HG03378 (cell line): ENCODE data around the gene PRPSAP2.
"Not testable (repeated sequence)": the region's sequence is repeated elsewhere in the genome, so short reads cannot be mapped to it uniquely, and the experiment has no call there.

Experiments used
- ATAC-seq: cut with Tn5 transposase; IDR thresholded peaks from one replicate; pipeline ENCODE4 v1.9.1; 2021; ENCODE audit warnings: mild to moderate bottlenecking, moderate library complexity; ENCODE audit not compliant: unreplicated experiment

Gene PRPSAP2, protein sequence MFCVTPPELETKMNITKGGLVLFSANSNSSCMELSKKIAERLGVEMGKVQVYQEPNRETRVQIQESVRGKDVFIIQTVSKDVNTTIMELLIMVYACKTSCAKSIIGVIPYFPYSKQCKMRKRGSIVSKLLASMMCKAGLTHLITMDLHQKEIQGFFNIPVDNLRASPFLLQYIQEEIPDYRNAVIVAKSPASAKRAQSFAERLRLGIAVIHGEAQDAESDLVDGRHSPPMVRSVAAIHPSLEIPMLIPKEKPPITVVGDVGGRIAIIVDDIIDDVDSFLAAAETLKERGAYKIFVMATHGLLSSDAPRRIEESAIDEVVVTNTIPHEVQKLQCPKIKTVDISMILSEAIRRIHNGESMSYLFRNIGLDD

DNA sequence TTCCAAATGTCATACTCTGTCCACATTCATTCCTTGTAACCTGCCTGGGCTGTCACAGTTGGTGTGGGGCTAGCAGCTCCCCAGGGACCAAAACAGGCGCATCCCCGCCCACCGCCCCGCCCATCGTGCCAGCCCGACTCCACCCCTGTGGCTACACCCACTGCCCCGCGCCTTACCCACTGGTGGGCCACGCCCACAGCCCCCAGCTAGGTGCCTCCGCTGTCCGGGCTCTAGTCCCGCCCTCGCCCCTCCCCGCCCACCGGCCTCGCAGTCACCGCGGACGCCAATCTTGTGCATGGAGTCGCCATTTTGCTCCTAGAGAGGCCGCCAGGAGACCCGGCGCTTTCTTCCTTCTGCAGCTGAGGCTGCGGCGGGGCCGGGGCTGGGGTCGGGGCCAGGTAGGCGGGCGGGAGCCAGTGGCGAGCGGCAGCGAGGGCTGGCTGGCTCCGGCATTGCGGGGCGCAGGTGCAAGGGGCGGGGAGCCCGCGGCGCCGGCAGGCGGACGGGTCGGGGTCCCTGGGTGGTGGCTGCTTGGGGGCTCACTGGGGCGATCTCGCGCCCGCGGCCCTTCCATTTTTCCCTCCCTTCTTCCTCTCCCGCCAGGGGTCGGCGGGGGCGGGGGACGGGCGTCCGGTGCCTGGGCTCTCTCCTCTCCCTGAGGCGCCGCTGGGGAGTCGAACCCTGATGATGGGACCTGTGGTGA is at the start of gene PRPSAP2:
TSS of gene PRPSAP2 (plus strand) at position 268 of the 703 bp plus-strand sequence. CDS start 7,703 bp downstream, outside the sequence.
- no peak for ATAC-seq

DNA sequence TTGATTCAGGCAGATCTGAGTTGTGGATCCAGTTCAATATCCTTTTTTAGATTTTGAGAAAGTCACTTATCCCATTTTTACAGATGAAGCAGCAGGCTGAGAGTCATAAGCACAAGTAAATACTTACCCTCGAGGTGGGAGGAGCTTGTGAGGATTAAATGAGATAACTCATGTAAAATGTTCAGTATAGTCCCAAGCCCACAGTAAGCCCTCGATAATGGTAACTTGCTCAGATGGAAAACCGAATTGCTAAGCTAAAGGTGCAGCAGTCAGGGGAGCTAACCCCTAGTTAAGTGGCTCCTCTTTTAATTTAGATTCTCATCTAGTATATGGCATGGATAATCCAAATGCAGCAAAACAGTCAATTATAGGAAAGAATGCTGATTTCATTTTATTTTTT is 42.0 kb upstream of the PRPSAP2 start:
- not testable (repeated sequence) for ATAC-seq

DNA sequence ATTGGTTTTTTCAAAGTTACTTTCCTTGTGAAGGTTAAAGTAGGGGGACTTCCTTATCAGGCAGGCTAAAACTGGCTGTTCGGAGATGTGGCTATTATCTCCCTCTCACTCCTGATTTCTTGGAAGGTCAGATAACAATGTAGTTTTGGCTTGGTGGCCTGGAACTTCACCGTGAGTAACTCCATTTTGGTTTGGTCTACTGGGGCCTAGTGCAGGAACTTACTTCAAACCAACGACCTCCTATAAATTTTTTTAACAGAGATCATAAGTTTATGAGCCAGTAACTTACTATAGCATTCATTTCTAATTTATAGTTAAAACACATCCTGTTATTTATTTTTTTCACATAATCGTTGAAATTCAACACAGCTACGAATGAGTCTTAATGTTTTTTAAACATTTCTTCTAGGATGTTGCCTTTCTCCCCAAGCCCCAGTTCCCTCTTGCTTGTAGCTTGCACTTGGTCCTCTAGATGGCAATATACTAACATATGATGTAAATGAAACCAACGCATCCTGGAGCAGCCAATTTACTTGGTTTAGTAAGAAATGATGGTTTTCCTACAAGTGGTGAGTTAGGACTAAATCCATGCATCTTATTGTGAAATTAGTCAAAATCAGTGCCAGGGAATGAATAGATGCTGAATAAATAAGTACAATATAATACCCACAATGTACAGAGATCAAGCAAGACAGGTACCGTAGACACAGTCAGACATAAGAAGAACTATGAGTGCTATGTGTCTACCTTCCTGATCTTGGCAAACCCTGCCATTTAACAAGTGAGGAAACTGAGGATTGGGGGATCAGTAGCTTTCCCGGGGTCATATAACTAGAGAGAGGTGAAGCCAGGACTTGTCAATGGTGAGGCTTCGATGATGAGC is 41.2 kb upstream of the PRPSAP2 start:
- not testable (repeated sequence) for ATAC-seq

DNA sequence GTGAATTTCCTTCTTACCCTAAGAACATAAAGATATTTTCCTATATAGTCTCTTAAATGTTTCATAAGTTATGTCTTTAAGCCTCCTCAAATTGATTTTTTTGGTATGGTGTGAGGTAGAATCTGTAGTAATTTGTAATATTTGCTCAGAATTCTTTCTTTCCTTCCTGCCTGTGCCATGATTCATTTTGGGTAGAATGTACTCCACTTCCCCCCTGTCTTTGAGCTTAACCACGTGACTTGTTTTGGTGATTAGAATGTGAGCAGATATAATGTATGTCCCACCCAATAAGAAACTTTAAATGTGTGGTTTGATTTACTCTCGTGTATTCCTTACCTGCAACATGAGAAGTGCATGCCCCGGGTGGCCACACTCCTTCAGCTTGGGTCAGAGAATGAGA is 36.5 kb upstream of the PRPSAP2 start:
- ATAC-seq = not testable (repeated sequence)

DNA sequence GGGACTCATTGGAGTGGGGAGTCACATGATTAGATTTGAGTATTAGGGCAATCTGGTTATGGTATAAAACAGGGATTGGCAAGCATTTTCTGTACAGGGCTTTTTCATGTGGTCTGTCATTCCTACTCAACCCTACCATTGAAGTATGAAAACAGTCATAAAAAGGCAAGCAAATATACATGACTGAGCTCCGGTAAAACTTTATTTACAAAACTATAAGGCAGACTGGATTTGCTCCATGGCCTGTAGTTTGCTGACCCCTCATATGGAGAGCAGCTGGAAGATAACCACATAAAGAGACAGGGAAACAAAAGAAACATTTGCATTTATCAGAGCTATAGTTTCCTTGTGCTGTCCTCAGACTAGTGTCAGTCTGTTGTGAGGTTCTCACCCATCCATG is 30.3 kb upstream of the PRPSAP2 start:
- ATAC-seq = not testable (repeated sequence)

DNA sequence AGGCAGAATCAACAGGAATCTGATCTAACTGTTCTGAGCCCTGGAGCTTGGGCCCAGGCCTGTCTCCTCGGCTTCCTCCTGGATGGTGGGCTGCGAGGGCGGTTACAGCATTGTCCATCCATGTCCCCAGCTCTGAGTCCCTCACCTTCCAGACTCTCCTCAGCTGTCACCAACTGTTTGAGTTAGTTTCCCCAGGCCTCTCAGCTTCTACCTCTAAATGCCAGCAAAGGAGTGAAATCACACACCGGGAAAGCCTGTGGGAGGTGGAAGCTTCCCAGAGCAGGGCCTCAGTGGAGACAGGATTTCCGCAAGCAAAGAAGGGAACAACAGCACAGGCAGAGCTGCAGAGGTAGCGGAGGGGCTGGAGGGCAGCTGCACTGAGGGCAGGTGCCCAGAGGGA is 9.4 kb upstream of the PRPSAP2 start:
- no peak for ATAC-seq

DNA sequence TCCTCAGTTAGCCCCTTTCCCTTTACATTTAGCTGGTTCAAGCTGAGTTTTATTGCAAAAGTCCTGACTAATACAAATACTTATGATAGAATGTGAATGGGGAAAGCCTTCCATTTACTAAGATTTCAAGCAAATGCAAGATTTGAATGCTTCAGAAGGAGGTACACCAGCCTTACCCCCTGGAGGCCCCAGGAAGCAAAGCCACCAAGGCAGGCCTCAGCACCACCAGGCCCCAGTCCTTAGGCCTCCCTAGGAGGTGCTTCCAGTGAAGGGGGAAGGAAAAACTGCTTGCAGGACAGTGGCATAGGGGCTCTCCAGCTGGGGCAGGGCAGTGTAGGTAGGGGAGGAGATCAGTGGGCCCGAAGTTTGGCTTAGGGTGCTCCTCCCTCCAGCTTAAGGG is 7.3 kb upstream of the PRPSAP2 start:
- ATAC-seq = no peak

DNA sequence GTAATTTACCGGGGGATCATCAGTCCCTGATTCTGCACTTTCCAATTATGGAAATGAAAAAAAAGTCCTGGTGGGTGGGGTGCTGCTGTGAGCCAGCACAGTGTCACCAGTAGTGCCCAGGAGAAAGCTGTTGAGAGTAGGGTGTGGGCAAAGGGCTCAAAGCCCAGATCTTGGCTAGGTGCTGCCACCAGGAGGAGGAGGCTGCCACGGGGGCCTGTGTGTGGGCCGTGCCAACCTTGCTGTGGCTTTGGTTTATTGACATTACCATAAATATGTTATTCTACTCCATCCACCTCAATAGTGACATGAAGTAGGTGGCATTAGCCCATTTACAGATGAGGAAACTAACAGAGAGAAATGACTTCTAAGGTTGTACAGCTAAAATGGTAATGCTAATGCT is 6.7 kb upstream of the PRPSAP2 start:
- ATAC-seq = no peak

DNA sequence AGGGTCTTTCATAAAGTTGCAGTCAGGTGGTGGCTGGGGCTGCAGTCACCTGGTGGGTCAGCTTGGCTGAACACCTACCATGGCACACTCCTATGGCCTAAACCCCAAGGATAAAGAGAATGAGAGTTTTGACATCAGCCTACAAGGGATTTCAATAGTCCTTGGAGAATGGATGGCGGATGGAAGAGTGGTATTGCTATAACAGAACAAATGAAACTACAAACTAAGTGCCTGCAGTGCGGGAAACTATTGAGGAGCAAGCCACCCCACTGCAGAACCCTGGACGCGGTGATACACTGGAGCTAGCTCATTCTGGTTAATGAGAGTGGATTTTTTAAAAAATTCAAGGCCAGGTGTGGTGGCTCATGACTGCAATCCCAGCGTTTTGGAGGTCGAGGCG is 3.0 kb upstream of the PRPSAP2 start:
- ATAC-seq = no peak

DNA sequence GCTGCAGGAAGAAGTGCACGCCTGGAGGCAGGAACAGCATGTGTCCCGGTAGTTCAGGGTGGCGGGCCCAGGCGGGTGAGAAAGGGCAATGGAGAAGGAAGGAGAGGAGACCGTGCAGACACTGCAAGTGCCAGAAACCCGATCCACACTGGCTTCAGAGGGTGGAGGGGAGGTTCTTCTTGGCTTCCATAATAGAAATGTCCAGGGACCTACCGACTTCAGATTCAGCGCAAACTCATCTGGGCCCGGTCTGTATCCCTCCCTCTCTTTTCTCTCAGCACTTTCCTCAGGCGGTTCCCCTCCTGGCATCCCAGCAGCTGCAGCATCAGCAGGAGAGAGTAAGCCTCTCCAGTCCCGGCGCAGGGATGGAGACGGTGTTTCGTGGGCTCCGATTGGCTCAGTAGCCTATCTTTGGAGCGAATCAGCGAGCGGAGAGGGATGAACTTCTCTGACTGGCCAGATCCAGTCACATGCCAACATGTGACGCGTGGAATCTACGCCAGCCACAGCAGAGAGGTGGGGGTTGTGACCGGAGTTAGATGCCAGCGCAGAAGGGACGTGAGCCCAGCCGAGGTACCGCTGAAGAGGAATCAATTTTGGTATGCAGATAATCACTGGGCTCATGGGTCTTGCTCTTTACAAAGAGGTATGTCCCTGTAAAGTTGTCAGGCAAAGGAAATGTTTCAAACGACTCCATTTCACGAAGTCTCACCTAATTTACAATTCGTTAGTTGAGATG is 1.9 kb upstream of the PRPSAP2 start:
- peak; percentile 66 for ATAC-seq

DNA sequence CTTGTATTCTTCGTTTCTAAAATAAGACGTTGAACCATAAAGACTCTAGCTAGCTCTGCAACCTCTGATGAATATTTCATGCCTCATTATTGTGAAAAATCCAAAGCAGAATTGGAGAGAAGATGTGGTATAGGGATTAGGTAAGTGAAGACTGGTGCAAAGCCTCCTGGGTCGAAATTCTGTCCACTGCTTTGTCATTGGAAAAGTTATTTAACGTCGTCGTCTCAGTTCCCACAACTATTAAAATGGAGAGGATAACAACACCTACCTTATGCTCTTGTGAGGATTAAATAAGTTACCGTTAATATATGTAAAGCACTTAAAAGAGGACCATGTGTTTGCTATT is 1.4 kb upstream of the PRPSAP2 start:
- ATAC-seq = no peak

DNA sequence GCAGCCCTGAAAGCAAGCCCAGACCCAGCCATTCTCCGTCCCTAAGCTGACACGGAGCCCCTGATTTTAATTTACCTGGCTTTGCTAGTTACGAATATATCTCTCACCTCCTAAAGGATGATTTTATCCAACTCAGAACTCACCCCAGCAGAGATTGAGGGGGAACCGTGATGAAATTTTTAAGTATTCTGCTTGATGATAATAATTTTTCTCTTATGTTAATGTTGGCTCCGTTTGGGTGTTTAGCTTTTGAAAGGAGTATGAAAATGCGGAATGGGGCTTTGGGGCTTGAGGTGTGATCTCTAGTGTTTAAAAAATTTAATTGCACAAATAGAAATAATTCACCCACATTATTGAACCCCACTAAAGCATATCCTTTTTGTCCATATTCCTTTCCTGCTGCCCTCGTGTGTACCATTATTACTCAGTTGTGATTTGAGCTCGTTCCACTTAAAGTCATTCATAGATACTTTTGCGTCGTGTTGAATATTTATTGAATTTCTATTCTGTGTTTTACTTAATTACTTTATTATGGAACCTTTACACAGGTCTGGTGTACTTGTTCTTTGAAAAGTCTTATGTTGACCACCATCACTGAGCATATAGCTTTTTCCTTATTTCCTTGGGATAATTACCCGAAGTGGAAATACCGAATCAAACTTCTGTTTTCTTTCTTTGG is 775 bp downstream of the PRPSAP2 start:
- no peak for ATAC-seq

DNA sequence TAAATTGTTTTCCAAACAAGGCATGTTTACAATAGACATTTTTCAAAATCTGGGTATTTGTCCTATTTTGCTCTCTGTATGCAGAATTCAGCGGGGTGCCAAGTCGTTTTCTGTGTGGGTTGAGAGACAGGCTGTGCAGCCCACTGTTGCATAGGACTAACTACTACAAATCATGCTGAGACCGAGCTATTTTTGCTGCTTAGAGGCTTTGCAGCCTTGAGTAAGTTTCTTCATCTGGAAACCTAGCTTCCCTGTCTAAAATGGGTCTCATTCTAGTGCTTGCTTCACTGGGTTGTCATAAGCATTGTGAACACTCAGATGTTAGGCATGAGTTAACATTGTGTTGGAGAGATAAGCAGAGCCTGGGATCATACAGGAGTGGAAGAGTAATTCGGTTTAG is 1.3 kb downstream of the PRPSAP2 start:
- ATAC-seq = no peak

DNA sequence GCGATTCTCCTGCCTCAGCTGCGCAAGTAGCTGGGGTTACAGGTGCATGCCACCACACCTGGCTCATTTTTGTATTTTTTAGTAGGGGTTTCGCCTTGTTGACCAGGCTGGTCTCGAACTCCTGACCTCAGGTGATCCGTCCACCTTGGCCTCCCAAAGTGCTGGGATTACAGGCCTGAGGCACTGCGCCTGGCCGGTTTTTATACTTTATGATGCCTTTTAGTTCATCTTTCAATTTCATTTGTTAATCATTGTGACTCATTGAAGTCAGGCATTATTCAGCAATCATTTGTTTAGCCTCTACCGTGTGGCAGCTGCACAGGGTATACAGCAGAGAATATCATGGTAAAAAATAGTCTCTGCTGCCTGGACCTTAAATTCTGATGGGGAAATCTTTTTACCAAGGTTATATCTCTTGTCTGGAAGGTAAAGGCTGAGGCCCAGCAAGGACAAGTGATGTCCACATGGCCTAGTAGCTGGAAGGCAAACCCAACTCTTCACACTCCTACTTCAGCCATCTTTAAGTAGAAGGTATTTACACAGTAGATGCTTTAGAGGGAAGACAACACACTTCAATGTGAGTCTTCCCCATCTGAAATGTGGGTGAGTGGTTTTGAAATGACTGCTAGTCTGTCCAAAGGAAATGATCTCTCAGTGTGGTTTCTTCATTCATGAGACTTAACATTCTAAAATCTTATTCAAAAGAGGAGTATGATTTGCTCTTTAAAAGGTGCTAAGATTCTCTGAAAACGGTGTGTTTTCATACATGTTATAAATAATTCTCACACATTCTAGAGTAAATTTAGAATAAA is 2.4 kb downstream of the PRPSAP2 start:
- peak; percentile 48 for ATAC-seq

DNA sequence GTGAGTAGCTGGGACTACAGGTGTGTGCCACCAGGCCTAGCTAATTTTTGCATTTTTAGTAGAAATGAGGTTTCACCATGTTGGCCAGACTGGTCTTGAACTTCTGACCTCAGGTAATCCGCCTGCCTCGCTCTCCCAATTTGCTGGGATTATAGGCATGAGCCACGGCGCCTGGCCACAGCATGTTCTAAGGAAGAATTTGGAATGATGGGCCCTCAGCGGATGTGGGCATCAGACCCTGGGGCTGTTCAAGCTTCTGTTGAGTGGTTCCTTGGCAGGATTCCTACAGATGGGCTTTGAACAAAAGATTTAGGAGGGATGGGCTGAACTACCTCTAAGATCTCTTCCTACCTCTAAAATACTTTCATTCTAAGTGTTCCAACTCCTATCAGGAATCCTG is 4.1 kb downstream of the PRPSAP2 start:
- ATAC-seq = no peak

DNA sequence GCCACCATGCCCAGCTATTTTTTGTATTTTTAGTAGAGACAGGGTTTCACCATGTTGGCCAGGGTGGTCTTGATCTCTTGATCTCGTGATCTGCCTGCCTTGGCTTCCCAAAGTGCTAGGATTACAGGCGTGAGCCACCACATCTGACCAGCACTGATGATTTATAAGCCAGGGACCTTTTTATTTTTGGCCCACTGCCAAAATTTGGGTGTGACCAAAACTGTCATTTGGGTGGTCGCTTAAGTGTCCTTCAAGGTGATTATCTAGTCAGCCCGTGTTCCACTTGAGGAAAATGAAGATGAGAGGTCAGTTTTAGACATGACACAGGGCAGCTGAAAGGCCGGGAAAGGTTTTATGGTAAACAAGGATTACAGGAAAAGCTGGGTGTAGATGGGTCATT is 7.1 kb downstream of the PRPSAP2 start:
- ATAC-seq = not testable (repeated sequence)

DNA sequence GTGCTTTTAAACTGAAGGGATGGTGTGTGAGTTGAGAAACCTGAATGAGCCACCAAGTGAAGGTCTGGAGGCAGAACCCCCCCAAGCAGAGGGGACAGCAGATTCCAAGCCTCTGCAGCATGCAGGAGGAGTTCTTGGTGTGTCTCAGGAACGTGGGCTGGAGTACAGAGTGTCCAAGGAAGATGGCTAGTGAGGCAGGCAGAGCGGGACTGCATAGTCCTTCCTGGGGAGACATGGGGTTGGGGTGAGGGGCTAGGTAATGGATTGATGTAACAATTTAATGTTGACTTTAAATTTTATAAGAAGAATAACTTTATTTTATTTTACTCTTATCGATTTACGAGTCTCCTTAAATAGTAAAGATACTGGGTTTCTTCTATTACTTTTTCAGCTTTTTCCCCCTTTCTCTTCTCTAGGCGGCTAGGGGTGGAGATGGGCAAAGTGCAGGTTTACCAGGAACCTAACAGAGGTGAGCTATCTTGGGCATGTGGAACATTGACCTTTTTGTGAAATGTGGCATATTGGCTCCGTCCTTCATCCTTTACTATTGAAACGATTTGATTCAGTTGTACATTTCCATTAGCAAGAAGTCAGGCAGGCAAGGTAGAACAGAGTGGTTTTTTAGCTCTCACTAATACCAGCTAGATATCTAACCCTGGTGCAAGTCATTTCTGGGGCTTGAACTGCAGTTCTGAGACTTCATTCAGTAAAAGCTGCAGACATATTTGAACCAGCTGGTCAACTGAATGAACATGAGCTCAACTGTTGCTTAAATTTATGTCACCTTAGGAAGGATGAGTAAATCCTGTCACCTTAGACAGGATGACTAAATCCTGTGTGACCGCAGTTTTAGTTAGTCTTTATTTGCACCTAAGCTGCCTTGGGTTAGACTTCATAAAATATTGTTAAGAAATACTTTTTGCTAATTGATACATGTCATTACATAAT is 9.2 kb downstream of the PRPSAP2 start:
- ATAC-seq = no peak

DNA sequence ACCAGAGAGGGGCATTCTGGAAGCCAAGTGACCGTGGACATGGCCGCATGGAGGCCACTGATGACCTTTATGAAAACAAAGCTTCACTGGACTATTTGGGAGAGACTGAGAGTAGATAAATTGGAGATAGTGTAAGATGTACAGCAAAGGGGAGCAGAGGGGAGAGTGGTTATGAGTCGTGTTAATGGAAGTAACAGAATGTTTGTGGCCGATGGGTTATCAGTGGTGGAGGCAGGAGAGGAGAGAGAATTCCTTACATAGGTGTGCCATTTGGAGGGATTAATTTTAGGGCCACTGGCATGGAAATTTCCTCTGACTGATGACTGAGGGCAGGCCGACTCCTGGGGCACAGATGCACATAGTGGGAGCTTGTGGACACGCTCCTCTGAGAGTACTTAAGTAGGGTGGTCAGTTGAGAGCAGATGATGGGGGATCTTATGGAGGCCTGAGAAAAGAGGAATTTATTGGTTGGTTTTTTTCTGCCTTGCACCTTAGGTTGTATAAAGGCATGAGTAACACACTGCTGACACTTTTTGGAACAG is 19.2 kb downstream of the PRPSAP2 start:
- ATAC-seq = no peak
